Measurements from ENCODE around the gene TAS2R46.

TAS2R46 gene

GRCh38 chr12:11089246-11089645 is 27.2 kb upstream of the TAS2R46 start:
- no peak overlapping the region for H3K9ac ChIP-seq (ENCODE audit: low read length)

DNA sequence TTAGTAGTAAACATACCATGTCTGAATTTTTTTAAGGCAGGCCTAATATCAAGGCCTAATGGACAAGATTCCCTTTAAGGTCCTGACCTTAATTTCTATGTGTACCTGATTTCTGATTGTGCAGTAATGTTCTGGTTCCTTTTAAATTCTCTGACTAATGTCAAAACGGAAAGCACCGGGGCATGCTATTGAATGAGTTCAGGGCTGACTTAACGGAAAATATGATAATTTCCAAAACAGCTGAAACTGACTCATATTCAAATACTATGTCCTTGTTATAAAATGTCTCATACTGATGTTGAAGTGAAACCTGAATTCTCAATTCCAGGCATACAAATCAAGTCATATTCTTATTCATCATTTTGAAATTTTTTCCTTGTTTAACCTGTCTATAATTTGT is 23.3 kb upstream of the TAS2R46 start:
- H3K9me2 ChIP-seq (ENCODE audit: low read depth, low read length), result no peaks in the 10 kb centered on the region

More at GRCh38 chr12:11089246-11089645, 27.2 kb upstream of the TAS2R46 start:
- H2AFZ ChIP-seq (ENCODE audit: low read length), result no peak overlapping the region
- no peaks in the 10 kb centered on the region for H3K27me3 ChIP-seq (ENCODE audit: insufficient read depth, low read length)
- H3F3A ChIP-seq (ENCODE audit: insufficient read depth, low read length), result no peaks in the 10 kb centered on the region
- no peaks in the 10 kb centered on the region for H3K9me3 ChIP-seq (ENCODE audit: low read length)
- no peaks in the 10 kb centered on the region for H3K4me1 ChIP-seq (ENCODE audit: insufficient read depth, low read length, severe bottlenecking)
- H3K4me2 ChIP-seq (ENCODE audit: low read length), result no peak overlapping the region
- no peak overlapping the region for H3K27ac ChIP-seq (ENCODE audit: low read depth, low read length, poor library complexity, severe bottlenecking)
- no peaks in the 10 kb centered on the region for H3K9me2 ChIP-seq (ENCODE audit: low read depth, low read length)
- no peaks in the 10 kb centered on the region for H3K36me3 ChIP-seq (ENCODE audit: insufficient read depth, low read length)
- TF ChIP-seq, protein P1, sequence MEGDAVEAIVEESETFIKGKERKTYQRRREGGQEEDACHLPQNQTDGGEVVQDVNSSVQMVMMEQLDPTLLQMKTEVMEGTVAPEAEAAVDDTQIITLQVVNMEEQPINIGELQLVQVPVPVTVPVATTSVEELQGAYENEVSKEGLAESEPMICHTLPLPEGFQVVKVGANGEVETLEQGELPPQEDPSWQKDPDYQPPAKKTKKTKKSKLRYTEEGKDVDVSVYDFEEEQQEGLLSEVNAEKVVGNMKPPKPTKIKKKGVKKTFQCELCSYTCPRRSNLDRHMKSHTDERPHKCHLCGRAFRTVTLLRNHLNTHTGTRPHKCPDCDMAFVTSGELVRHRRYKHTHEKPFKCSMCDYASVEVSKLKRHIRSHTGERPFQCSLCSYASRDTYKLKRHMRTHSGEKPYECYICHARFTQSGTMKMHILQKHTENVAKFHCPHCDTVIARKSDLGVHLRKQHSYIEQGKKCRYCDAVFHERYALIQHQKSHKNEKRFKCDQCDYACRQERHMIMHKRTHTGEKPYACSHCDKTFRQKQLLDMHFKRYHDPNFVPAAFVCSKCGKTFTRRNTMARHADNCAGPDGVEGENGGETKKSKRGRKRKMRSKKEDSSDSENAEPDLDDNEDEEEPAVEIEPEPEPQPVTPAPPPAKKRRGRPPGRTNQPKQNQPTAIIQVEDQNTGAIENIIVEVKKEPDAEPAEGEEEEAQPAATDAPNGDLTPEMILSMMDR (IDR thresholded peaks at IDR 0.05; ENCODE audit: low read length), result no peak
- no peak for TF ChIP-seq EZH2 (IDR thresholded peaks at IDR 0.05; ENCODE audit: borderline replicate concordance, low read length)
- no peak overlapping the region for H3K4me3 ChIP-seq (ENCODE audit: low read depth, low read length, poor library complexity, severe bottlenecking)
- no peaks in the 10 kb centered on the region for H4K20me1 ChIP-seq (ENCODE audit: insufficient read depth, low read length)
- no peaks in the 10 kb centered on the region for H3K79me2 ChIP-seq (ENCODE audit: insufficient read depth, low read length)

GRCh38 chr12:11081987-11082386 is 19.9 kb upstream of the TAS2R46 start:
- Histone ChIP-seq H3K9ac (ENCODE audit: low read length) (no peak overlapping the region), H3K9me2 (ENCODE audit: low read depth, low read length) (no peaks in the 10 kb centered on the region), H3K79me2 (ENCODE audit: insufficient read depth, low read length) (no peaks in the 10 kb centered on the region), H3K4me2 (ENCODE audit: low read length) (no peak overlapping the region), H3K9me3 (ENCODE audit: low read length) (no peaks in the 10 kb centered on the region), H4K20me1 (ENCODE audit: insufficient read depth, low read length) (no peaks in the 10 kb centered on the region), H3K27ac (ENCODE audit: low read depth, low read length, poor library complexity, severe bottlenecking) (no peak overlapping the region), H3K27me3 (ENCODE audit: insufficient read depth, low read length) (no peaks in the 10 kb centered on the region), H3K4me1 (ENCODE audit: insufficient read depth, low read length, severe bottlenecking) (no peaks in the 10 kb centered on the region), H3F3A (ENCODE audit: insufficient read depth, low read length) (no peaks in the 10 kb centered on the region), H2AFZ (ENCODE audit: low read length) (no peak overlapping the region), H3K4me3 (ENCODE audit: low read depth, low read length, poor library complexity, severe bottlenecking) (no peak overlapping the region), H3K36me3 (ENCODE audit: insufficient read depth, low read length) (no peaks in the 10 kb centered on the region)
- TF ChIP-seq EZH2 (IDR thresholded peaks at IDR 0.05; ENCODE audit: borderline replicate concordance, low read length), result no peak
- TF ChIP-seq, protein P1 (IDR thresholded peaks at IDR 0.05; ENCODE audit: low read length), result no peak

More for the DNA sequence above, 23.3 kb upstream of the TAS2R46 start:
- H3F3A ChIP-seq (ENCODE audit: insufficient read depth, low read length), result no peaks in the 10 kb centered on the region
- no peak overlapping the region for H3K27ac ChIP-seq (ENCODE audit: low read depth, low read length, poor library complexity, severe bottlenecking)
- no peaks in the 10 kb centered on the region for H3K4me1 ChIP-seq (ENCODE audit: insufficient read depth, low read length, severe bottlenecking)
- H3K36me3 ChIP-seq (ENCODE audit: insufficient read depth, low read length), result no peaks in the 10 kb centered on the region
- no peaks in the 10 kb centered on the region for H3K79me2 ChIP-seq (ENCODE audit: insufficient read depth, low read length)
- no peak overlapping the region for H3K9ac ChIP-seq (ENCODE audit: low read length)
- TF ChIP-seq, protein P1 (IDR thresholded peaks at IDR 0.05; ENCODE audit: low read length), result no peak
- TF ChIP-seq EZH2 (IDR thresholded peaks at IDR 0.05; ENCODE audit: borderline replicate concordance, low read length), result no peak
- H4K20me1 ChIP-seq (ENCODE audit: insufficient read depth, low read length), result no peaks in the 10 kb centered on the region
- H3K27me3 ChIP-seq (ENCODE audit: insufficient read depth, low read length), result no peaks in the 10 kb centered on the region
- H3K4me2 ChIP-seq (ENCODE audit: low read length), result no peak overlapping the region
- H3K4me3 ChIP-seq (ENCODE audit: low read depth, low read length, poor library complexity, severe bottlenecking), result no peak overlapping the region
- H3K9me3 ChIP-seq (ENCODE audit: low read length), result no peaks in the 10 kb centered on the region
- no peak overlapping the region for H2AFZ ChIP-seq (ENCODE audit: low read length)
